Testis (tissue), 3 donors: ENCODE results near the gene ABCD4. TPM values are rescaled to one million over a fixed set of nuclear protein-coding genes. Genes with fewer than 3 reads are reported as not detected.

Experiments
- DNase-seq: peaks from one replicate; pipeline ENCODE4 v3.0.0-alpha.2; 2019
- H3K27ac ChIP-seq, 2 donors: fragments of 200-600 bp; sonication (generic); one replicate each; pipeline ENCODE4 v1.5.1; 2019
- H3K27me3 ChIP-seq: fragments of 200-600 bp; sonication (generic); one replicate; pipeline ENCODE4 v1.5.1; 2019
- H3K36me3 ChIP-seq: fragments of 200-600 bp; sonication (generic); one replicate; pipeline ENCODE4 v1.5.1; 2017; ENCODE audit warnings: low read depth; ENCODE audit errors: missing control alignments
- H3K4me1 ChIP-seq: fragments of 200-600 bp; sonication (generic); one replicate; pipeline ENCODE4 v1.5.1; 2019
- H3K4me3 ChIP-seq, 2 donors: fragments of 200-600 bp; sonication (generic); one replicate each; pipeline ENCODE4 v1.5.1; 2017 to 2019
- H3K9me3 ChIP-seq: fragments of 200-600 bp; sonication (generic); one replicate; pipeline ENCODE4 v1.5.1; 2017
- CTCF ChIP-seq, 3 experiments: fragments of 450-650 bp in 2 of 3; fragments of 200-600 bp in 1 of 3; sonication (generic) in 1 of 3; IDR thresholded peaks; one replicate each; pipeline ENCODE4 v1.5.1; 2016 to 2019; ENCODE audit warnings: antibody characterized with exemption in 3 of 3, mild to moderate bottlenecking in 2 of 3, moderate library complexity in 1 of 3
- POLR2A ChIP-seq: fragments of 450-650 bp; IDR thresholded peaks from one replicate; pipeline ENCODE4 v1.6.1; 2017; ENCODE audit warnings: antibody characterized with exemption, mild to moderate bottlenecking, moderate library complexity
- WGBS, 2 donors: methylation state at CpG; one replicate each; pipeline ENCODE4 v1.1.5; 2018; 5-methylcytosine and 5-hydroxymethylcytosine counted together
- intact Hi-C: fragments of 100-400 bp; cut with DNase I; formaldehyde crosslinking; loops from one replicate; pipeline ENCODE4 v1.15.1; 2023; ENCODE audit warnings: low total_unique reads
- polyA plus RNA-seq: library from polyadenylated mRNA; stranded (reverse); fragments of 350-450 nt; fragmentation: Illumina TruSeq; extraction: RNeasy Lipid Tissue Mini Kit (QIAGEN cat#74804); gene quantifications from one replicate; pipeline ENCODE4 v1.2.3, GENCODE V29; 2014; ENCODE audit warnings: low read depth, low replicate concordance; ENCODE audit not compliant: insufficient read depth
- total RNA-seq, 2 donors: library from RNA; depleted of rRNA; stranded (reverse); fragments of >200 nt; gene quantifications; one replicate each; pipeline ENCODE4 v1.2.3, GENCODE V29; 2016

The ABCD4 gene
- total and polyA plus RNA-seq, 3 donors from 2014 or later, result 53.8 to 89.4 (median 86.7) TPM

GRCh38 chr14:74240794-74241651 is 61.7 kb downstream of the ABCD4 start:
- Histone ChIP-seq H3K9me3 (no peaks in the 10 kb centered on the region), H3K27ac (no peak overlapping the region), H3K4me3 (peak overlapping the region in 1 of 2 donors; percentile 6), H3K27me3 (peaks cover 3% of the 10 kb centered on the region), H3K4me1 (peaks cover 12% of the 10 kb centered on the region), H3K36me3 (no peaks in the 10 kb centered on the region)
- intact Hi-C loops, result no loop called here
- 4 to 6% methylated on average over 46 to 72 of the region's 80 CpGs for WGBS, 2 donors
- DNase-seq, result no peak
- TF ChIP-seq POLR2A, result no peak
- no peak for TF ChIP-seq CTCF (IDR thresholded peaks at IDR 0.05)

GRCh38 chr14:74239848-74240793 is 62.6 kb downstream of the ABCD4 start:
- TF ChIP-seq POLR2A (no peak), CTCF (IDR thresholded peaks at IDR 0.05) (no peak)
- intact Hi-C loops, result no loop called here
- peaks cover 3% of the 10 kb centered on the region for H3K27me3 ChIP-seq
- H3K4me3 ChIP-seq, result peak overlapping the region in 1 of 2 donors; percentile 6
- DNase-seq, result no peak
- no peak overlapping the region for H3K27ac ChIP-seq
- H3K9me3 ChIP-seq, result no peaks in the 10 kb centered on the region
- H3K36me3 ChIP-seq, result no peaks in the 10 kb centered on the region
- peaks cover 12% of the 10 kb centered on the region for H3K4me1 ChIP-seq
- WGBS, 2 donors, result 8% methylated on average over 23 to 79 of the region's 94 CpGs

GRCh38 chr14:74238974-74239847 is 63.5 kb downstream of the ABCD4 start, which contains the start of gene VSX2:
VSX2 (plus strand) TSS chr14:74239449; CDS start chr14:74239562, 113 bp downstream.
- Histone ChIP-seq H3K4me3 (peak within 1 kb of the TSS in 1 of 2 donors; percentile 6), H3K4me1 (peaks cover 12% of the 10 kb centered on the region), H3K36me3 (no peaks in the 10 kb centered on the region), H3K27ac (no peak within 1 kb of the TSS), H3K27me3 (peaks cover 3% of the 10 kb centered on the region), H3K9me3 (no peaks in the 10 kb centered on the region)
- no peak for TF ChIP-seq CTCF (IDR thresholded peaks at IDR 0.05)
- TF ChIP-seq POLR2A, result no peak
- intact Hi-C loops, result no loop called here
- 9 to 14% methylated on average over 18 to 34 of the region's 40 CpGs for WGBS, 2 donors
- DNase-seq, result no peak

- no peak overlapping the region for H3K4me3 ChIP-seq
- DNase-seq, result no peak
- H3K27ac ChIP-seq, result no peak overlapping the region
- H3K9me3 ChIP-seq, result no peaks in the 10 kb centered on the region
- H3K36me3 ChIP-seq, result no peaks in the 10 kb centered on the region
- H3K4me1 ChIP-seq, result peaks cover 12% of the 10 kb centered on the region
- 84 to 87% methylated on average over 2 to 4 of the region's 4 CpGs for WGBS, 2 donors
- TF ChIP-seq CTCF (IDR thresholded peaks at IDR 0.05), result no peak
- TF ChIP-seq POLR2A, result no peak
- intact Hi-C loops, result no loop called here
- H3K27me3 ChIP-seq, result peaks cover 3% of the 10 kb centered on the region
Observed at GRCh38 chr14:74237441-74237840, 65.3 kb downstream of the ABCD4 start.
